Measurements from ENCODE around the gene DAZAP1.

- no peak for TF ChIP-seq CTCF (IDR thresholded peaks at IDR 0.05)
- TF ChIP-seq POLR2A (IDR thresholded peaks at IDR 0.05) = no peak
These were observed 76.6 kb downstream of the DAZAP1 start for GRCh38 chr19:1483979-1484428.
